ENCODE results near the gene ZIC5. TPM values are rescaled to one million over a fixed set of nuclear protein-coding genes. Genes with fewer than 3 reads are reported as not detected.
A peak's percentile ranks its signal among the peaks of the same experiment; 100 is the strongest.

Gene ZIC5
- total and polyA plus RNA-seq, 9 of the 15 experiments (the other 6 are each of a cell fraction or from before 2014, with no cell fraction given): 0.57 to 2.0 (median 1.1) TPM

GRCh38 chr13:99980201-99980823, 8.7 kb upstream of the ZIC5 start (continued):
- TF ChIP-seq CXXC5 (CRISPR knock-in tag; IDR thresholded peaks at IDR 0.05) (peak; percentile 51; the same call in 1 of the 2 replicates), TEAD1 (CRISPR knock-in tag; IDR thresholded peaks at IDR 0.05) (peak in 1 of 2 experiments; percentile 73; a peak in 1 of 4 replicates), CBX3 (IDR thresholded peaks at IDR 0.05; ENCODE audit: borderline replicate concordance in 1 of 2, low read length in 2 of 2) (no peak), ZNF511 (CRISPR knock-in tag; IDR thresholded peaks at IDR 0.05) (0 out of 2 replicates have a peak, but pooled peaks have one; percentile 65), ZNF318 (IDR thresholded peaks at IDR 0.05; ENCODE audit: borderline replicate concordance in 1 of 2, low read depth in 1 of 2) (no peak), KHSRP (IDR thresholded peaks at IDR 0.05) (no peak), NFXL1 (CRISPR knock-in tag; IDR thresholded peaks at IDR 0.05) (no peak), CTBP1 (IDR thresholded peaks at IDR 0.05; ENCODE audit: borderline replicate concordance) (peak; percentile 69; the same call in 1 of the 2 replicates), IFI16 (CRISPR knock-in tag; IDR thresholded peaks at IDR 0.05) (no peak), TRIM28 (IDR thresholded peaks at IDR 0.05) (no peak), ZNF449 (CRISPR knock-in tag; IDR thresholded peaks at IDR 0.05) (no peak), ZKSCAN8 (CRISPR knock-in tag; IDR thresholded peaks at IDR 0.05) (no peak), VEZF1 (CRISPR knock-in tag; IDR thresholded peaks at IDR 0.05) (peak; percentile 88), ZBTB8A (IDR thresholded peaks at IDR 0.05; ENCODE audit: partially characterized antibody) (no peak), NR2C1 (IDR thresholded peaks at IDR 0.05) (no peak), NR2C1 (tag; IDR thresholded peaks at IDR 0.05) (no peak)

Measured in K562 (cell line).